HG03432 (cell line): ENCODE data around the gene DNAH10.

Source experiments
- ATAC-seq: cut with Tn5 transposase; IDR thresholded peaks from one replicate; pipeline ENCODE4 v1.9.1; 2021; ENCODE audit warnings: mild to moderate bottlenecking, moderate library complexity; ENCODE audit not compliant: unreplicated experiment

DNAH10 gene

DNA sequence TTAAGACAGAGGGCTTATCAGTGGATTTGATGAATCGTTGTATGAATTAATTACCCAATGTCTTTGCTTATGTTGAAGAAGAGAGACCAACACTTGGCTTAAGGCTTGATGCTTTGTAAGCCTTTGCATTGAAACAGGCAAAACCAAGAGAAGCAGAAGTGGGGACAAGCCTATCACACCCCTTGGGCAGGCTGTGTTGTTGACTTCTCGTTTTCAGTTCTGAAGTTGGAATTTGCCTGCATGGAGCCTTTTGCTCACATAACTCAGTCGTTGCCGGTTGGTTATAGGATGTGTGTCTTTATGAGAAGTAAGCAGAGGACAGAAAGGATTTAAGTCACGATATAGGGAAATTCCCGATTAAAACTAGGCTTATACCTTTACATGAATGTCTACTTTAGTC is 115.9 kb downstream of the DNAH10 start:
- no peak for ATAC-seq

DNA sequence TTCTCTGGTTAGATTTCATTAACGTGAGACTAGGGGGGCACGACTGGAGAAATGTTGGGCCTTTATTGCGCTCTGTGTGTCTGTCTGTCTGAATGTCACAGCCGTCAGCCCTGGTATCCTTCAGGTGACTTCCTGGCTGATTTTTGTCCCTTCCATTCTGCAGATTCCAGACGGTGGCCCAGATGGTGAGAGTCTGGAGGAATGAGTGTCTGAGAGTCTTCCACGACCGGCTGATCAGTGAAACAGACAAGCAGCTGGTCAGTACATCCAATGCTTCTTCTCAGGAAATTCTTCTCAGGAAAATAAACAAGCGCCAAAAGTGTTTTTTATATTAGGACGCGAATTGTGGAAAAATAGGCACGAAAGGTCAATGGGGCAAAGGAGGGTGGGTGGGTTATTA is 117.0 kb downstream of the DNAH10 start:
- no peak for ATAC-seq

DNA sequence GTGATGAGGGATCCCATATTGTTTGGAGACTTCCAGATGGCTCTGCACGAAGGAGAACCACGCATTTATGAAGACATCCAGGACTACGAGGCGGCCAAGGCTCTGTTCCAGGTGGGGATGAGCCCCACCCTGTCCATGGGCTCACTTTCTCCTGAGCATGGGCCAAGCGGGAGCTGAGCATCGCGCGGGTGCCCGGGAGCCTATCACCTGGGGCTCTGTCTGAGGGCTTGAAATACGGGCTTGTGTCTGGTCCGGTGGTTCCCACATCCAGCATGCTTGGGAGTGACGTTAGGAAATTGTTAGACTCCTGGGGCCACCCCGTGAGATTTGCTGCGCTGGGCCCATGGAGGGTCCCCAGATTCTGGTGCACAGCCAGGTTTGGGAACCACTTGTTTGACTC is 117.6 kb downstream of the DNAH10 start:
- ATAC-seq, result no peak

DNA sequence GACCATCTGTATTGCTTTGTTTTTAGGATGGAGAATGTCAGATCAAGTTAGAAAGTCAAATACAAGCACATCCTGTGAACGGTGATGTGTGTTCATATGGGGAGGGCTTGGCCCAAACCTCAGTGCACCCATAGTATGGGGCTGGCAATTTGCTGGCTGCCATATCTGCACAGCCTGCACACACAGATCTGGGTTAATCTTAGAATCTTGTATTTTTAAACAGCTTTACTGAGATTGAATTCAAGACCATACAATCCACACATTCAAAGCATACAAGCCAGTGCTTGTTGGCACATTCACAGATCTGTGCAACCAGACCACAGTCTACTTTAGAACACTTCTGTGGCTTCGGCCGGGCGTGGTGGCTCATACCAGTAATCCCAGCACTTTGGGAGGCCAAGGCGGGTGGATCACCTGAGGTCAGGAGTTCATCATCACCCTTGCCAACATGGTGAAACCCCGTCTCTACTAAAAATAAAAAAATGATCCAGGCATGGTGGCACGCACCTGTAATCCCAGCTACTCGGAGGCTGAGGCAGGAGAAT is 120.1 kb downstream of the DNAH10 start:
- ATAC-seq, result no peak

DNA sequence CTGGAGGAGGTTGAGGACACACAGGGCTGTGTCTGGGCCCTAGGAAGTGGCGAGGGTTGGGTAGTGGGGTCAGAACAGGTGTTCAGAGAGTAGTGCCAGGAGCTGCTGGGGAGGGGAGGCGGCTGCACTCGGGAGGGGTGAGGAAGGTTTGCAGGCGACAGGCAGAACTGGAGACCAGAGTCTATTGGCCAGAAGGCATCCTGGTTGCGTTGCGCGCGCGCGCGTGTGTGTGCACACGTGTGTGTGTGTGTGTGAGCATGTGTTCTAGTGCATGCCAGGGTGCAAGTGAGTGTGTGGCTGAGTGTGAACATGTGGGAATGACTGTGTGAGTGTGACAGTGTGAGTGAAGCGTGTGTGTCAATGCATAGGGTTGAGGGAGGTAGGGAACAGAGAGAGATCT is 124.2 kb downstream of the DNAH10 start:
- ATAC-seq, result no peak

DNA sequence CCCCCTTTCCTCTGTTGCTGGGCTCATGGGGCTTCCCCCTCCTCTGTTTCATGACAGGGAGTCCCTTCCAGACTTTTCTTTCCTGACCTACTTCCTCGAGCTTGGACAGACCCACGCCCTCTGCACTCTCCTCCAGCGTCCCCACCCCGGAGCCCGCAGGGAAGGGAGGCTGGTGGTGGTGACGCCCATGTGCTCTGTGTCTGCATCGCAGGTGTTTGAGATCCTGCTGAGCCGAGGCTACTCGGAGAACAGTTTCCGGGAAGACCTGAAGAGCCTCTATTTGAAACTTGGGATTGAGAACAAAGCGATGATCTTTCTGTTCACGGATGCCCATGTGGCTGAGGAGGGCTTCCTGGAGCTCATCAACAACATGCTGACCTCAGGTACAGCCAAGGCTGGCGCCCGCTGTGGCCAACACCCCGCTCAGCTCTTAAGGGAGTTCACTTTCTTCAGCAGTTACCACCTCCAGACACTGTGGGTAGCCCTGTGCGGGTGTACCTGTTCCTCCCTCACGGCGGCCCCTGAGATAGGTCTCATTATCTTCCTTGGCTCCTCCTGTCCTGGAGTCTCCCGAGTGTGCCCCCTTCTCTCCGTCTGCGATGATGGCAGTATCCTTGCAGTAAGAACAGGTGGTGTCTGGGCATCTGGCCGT is 125.0 kb downstream of the DNAH10 start:
- ATAC-seq, result no peak

DNA sequence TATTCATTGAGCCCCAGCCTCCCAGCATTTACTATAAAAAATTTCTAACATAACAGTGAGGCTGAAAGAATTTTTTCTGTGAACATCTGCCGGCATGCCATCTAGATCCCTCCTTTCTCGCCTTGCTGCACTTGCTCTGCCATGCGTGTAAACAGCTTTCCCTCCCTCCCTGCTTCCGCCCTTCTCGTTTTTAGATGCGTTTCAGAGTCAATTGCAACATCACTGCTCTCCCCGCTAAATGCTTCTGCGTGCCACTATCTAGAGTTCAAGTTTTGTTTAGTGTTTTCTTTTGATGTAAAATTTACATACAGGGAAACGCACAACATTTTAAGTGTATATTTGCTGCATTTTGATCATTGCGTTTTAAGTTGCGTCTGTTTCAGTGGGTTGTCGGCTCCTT is 126.9 kb downstream of the DNAH10 start:
- ATAC-seq, result no peak

DNA sequence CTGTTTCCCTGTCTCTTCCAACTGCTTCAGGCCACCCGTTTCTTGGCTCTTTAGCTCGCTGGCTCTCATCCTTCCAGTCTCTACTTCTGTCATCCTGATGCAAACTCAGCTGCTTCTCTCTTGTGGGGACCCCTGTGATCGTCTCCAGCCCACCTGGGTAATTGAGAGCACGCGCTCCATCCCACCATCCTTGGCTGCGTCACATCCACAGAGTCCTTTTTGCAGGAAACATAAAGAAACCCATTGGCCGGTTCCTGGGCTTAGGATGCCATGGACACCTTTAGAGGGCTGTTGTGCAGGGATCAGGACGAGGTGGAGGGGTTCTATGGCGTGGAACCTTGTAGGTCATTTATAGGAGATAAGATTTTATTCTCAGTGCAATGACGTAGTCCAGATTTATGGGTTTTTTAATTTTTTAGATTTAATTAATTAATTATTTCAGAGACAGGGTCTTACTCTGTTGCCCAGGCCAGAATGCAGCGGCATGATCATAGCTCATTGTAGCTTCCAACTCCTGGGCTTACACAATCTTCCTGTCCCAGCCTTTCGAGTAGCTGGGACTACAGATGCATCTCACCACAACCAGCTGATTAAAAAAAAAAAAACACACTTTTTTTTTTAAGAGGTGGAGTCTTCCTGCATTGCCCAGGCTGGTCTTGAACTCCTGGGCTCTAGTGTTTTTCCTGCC is 127.9 kb downstream of the DNAH10 start:
- no peak for ATAC-seq

DNA sequence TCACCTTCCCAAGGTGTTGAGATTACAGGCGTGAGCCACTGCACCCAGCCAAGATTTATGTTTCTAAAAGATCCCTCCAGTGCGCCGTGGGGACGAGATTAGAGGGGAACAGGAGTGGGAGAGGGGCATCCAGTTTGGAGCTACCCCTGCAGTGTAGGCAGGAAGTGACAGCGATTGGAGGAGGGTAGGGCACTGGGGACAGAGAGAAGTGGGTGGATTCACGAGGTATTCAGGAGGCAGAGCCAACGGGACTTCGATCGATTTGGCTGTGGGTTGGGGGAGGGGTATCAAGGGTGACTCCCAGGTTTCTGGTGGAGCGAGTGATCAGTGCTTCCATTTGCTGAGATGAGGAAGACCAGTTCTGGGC is 128.4 kb downstream of the DNAH10 start:
- no peak for ATAC-seq

DNA sequence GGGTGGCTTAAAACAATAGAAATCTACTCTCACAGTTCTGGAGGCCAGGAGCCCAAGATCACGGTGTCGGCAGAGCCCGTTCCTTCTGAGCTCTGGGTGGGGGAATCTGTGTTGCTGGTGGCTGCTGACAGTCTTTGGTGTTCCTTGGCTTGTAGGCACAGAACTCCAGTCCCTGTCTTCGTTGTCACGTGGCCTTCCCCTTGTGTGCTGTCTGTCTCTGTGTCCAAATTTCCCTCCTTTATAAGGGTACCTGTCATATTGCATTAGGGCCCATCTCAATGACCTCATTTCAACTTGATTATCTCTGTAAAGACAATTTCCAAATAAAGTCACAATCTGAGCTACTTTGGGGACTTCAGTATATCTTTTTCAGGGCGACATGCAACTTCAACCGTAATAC is 128.9 kb downstream of the DNAH10 start:
- ATAC-seq, result no peak

DNA sequence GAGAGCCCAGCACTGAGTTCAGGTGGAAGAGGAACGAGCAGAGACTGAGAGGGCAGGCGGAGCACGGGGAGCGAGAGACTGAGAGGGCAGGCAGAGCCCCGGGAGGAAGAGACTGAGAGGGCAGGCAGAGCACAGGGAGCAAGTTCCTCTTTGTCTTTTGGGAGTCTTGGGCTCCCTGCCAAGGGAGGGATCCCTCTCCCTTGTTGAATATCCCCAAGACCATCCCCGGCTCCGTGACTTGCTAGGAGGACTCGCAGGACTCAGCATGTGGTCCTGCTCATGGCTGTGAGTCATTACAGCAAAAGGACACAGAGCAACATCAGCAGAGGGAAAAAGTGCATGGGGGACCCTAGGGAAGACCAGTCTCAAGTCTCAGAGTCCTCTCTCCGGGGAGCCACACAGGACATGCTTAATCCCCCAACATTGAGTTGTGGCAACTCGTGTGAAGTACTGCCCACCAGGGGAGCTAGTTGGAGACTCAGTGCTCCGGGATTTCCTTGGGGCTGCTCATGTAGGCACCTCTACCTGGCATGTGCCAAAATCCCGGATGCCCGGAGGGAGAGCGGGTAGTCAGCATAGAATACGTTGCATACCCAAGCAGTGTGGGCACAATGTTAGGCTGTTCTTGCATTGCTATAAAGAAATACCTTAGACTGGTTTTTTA is 129.5 kb downstream of the DNAH10 start:
- ATAC-seq, result no peak

DNA sequence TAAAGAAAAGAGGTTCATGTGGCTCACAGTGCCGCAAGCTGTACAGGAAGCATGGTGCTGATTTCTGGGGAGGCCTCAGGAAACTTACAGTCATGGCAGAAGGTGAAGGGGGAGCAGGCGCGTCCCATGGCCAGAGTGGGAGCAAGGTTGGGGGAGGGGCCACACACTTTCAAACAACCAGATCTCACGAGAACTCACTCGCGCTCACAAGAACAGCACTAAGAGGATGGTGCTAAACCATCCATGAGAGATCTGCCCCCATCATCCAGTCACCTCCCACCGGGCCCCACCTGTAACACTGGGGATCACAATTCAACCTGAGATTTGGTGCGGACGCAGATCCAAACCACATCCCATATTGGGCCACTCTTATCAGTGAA is 130.1 kb downstream of the DNAH10 start:
- ATAC-seq, result no peak

DNA sequence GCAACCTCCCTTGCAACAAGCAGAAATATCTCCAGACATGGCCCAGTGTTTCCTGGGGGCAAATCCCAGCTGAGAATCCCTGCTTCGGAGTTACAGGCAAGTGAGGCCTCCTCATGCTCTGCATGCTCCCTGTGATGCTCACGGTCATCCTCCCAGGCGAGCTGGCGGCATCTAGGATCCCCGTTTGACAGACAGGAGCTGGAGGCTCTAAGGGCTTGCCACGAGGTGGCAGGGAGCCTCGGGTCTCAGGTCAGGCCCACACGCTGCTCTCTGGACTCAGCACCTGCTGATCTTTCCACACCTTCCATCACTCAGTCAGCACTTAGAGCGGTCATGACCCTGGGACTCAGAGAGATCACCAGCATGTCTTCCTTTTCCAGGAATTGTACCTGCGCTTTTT is 130.8 kb downstream of the DNAH10 start:
- ATAC-seq, result no peak

DNA sequence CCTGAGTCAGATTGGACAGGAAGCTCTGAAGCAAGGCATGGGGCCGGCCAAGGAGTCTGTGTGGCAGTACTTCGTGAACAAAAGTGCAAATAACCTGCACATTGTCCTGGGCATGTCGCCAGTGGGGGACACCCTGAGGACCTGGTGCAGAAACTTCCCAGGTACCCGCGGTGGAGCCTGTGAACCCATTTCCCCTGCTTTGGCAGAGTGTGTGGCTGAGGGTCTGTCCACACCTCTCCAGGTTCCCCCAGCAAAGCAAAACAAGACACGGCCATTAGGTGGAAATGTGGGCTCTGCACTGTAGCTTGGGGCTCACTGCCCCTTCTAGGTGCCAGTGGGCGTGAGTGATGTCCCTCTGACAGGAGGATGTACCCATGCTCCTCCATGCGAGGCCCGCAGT is 131.2 kb downstream of the DNAH10 start:
- ATAC-seq, result no peak

DNA sequence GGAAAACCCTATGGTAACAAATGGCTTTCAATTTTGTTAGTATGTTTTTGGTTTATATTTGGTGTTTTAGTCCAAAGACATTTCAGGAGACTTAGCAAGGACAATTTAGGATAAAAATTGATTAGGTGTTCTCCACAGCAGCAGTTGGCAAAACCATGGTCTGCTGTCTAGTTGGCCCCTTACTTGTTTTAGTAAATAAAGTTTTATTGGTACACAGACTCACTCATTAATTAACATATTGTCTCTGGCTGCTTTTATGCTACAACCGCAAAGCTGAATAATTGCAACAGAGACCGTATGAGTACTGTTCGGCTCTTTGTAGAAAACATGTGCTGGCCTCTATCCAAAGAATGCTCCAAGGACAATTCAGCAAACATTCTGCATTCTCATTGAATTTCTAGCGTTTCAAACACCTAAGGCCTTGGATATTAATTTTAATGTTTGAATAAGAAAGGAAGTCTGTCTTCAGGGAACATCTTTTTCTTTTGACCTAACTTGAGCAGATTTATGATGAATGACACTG is 132.8 kb downstream of the DNAH10 start:
- ATAC-seq, result no peak

DNA sequence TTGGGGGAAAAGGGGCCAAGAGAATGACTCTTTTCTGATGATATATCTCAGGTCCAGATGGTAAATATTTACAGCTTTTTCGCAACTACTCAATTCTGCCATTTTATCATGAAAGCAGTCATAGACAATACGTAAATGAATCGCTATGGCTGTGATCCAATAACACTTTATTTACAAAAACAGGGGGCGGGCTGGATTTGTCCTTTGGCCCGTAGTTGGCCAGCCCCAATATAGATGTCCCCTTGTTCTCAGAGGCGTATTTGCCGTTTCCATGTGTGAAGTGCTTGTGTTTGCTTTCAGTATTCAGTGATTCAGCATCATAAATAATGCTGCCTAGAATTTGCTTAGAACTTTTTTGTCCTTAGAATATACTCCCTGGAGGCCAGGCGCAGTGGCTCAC is 133.3 kb downstream of the DNAH10 start:
- ATAC-seq, result no peak

DNA sequence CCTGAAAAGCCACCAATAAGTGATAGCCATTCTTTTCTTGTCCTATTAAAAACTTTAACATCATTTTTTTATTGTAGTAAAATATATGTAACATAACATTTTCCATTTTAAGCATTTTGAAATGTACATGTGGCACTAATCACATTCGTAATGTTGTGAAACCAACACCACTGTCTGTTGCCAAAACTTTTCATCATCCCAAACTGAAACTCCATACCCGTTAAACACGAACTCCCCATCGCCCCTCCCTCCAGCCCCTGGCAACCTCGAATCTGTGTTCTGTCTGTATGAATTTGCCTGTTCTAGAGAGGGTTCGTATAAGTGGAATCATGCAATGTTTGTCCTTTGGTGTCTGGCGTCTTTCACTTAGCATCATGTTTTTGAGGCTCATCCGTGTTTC is 134.7 kb downstream of the DNAH10 start:
- ATAC-seq, result no peak

DNA sequence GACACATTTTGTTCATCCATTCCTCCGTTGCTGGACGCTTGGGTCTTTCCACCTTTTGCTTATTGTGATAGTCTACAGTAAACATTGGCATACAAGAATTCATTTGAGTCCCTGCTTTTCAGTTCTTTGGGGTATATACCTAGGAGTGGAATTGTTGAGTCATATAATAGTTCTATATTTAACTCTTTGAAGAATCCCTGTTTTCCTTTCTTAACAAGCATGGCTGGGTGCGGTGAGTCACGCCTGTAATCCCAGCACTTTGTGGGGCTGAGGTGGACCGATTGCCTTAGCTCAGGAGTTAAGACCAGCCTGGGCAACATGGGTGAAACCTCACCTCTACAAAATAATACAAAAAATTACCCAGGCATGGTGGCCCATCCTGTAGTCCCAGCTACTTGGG is 135.1 kb downstream of the DNAH10 start:
- ATAC-seq, result no peak

DNA sequence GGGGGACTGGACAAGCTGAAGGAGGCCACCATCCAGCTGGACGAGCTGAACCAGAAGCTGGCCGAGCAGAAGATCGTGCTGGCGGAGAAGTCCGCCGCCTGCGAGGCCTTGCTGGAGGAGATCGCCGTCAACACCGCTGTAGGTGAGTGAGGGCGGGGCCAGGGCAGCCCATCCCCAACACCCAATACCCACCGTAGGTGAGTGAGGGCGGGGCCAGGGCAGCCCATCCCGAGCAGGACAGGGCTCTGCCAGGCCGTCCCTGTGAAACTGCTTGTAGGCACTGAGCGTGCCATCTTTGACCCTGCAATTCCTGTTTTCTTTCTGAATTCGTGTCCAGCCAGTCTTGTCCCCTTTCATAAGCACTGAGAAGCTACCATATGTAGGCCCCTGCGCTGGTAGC is 136.6 kb downstream of the DNAH10 start:
- no peak for ATAC-seq

DNA sequence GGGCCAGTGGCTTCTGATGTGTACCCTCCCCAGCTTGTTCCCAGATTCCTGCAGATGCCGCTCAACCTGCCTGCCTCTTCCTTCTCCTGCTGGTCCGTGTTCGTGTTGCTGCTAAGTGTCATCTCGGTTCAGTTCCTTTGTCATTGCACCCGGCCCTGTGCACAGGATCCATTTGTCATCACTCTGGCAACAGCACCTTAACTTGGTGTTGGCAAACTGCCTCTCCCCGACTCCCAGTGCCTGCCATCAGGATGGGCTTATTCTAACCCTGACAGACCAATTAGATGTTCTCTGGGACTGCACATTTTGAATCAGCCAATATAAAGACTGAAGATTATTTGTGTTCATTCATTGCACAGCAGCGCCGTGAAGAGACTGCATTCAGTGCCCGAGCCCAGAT is 137.3 kb downstream of the DNAH10 start:
- ATAC-seq, result no peak

DNA sequence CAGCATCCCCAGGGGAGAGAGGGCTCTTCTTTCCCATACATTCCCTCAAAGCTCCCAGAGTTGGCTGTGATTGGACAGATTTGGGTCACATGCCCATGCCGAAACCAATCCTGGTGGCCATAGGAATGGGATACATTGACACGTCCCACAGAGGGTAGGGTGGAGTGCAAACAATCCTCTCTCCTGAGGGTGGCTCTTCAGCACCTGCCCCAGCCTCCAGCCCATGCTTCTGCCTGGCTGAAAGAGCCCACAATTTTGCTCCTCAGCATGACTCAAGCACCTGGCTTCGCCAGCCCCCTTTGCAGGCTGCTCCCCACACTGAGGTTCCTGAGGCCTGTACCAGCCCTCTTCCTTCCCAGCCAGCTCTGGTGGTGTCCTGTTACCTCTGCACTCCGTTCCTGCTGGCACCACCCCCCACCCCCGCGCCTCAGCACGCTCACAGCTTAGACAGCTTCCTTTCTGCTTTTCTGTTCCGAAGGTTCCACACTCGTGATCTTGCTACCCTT is 138.8 kb downstream of the DNAH10 start:
- ATAC-seq, result no peak

DNA sequence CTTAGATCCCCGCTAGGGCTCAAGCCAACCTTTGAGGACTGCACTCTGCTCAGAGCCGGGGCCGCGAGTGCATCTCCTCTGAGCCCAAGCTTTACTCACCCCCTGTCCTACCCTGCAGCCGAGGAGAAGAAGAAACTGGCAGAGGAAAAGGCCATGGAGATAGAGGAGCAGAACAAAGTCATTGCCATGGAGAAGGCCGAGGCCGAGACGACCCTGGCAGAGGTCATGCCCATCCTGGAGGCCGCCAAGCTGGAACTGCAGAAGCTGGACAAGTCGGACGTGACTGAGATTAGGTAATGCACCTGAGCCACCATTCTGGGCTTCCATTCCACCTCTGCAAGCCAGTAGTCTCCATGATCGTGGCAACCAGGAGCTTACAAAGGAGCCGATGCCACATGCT is 140.7 kb downstream of the DNAH10 start:
- ATAC-seq, result no peak
